ENCODE results near the gene IQSEC1. TPM values are rescaled to one million over a fixed set of nuclear protein-coding genes. Genes with fewer than 3 reads are reported as not detected.

IQSEC1 gene
- total and polyA plus RNA-seq, 2 donors (not counting 1 experiment from before 2014, with no cell fraction given): 96.7 to 222 TPM

DNA sequence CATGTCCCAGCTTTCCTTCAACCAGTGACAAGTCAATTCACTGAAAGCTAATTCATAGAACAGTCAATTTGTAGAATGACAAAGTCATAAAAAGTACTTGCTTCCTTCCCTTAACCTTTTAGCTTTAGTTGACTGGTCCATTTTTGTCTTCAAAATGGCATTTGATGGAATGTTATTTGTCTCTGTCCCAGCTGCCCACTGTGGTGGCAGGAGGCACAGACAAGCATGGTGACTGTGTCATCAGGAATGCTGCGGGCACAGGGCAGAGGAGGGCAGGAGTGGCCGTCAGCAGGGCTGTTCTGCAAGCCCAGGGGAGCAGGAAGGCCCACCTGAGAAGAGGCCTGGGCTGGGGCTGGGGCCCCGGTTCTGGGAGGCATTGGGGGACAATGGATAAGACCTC lies 10.0 kb downstream of the IQSEC1 start:
- no peak for TF ChIP-seq EZH2 (IDR thresholded peaks at IDR 0.05; ENCODE audit: borderline replicate concordance, insufficient read depth, low read depth, low read length, poor library complexity, severe bottlenecking)
- TF ChIP-seq, protein P1, sequence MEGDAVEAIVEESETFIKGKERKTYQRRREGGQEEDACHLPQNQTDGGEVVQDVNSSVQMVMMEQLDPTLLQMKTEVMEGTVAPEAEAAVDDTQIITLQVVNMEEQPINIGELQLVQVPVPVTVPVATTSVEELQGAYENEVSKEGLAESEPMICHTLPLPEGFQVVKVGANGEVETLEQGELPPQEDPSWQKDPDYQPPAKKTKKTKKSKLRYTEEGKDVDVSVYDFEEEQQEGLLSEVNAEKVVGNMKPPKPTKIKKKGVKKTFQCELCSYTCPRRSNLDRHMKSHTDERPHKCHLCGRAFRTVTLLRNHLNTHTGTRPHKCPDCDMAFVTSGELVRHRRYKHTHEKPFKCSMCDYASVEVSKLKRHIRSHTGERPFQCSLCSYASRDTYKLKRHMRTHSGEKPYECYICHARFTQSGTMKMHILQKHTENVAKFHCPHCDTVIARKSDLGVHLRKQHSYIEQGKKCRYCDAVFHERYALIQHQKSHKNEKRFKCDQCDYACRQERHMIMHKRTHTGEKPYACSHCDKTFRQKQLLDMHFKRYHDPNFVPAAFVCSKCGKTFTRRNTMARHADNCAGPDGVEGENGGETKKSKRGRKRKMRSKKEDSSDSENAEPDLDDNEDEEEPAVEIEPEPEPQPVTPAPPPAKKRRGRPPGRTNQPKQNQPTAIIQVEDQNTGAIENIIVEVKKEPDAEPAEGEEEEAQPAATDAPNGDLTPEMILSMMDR (IDR thresholded peaks at IDR 0.05): no peak
- no peak overlapping the region for H3K9ac ChIP-seq (ENCODE audit: low read length)
- no peak overlapping the region for H3K27ac Mint-ChIP-seq
- H2AFZ ChIP-seq (ENCODE audit: insufficient read depth, low read depth, low read length, poor library complexity, severe bottlenecking): no peak overlapping the region
- H3K4me2 ChIP-seq (replicated peaks; ENCODE audit: low read depth, low read length, poor library complexity, severe bottlenecking): no peak overlapping the region
- H3K27me3 Mint-ChIP-seq: no peaks in the 10 kb centered on the region
- H3K9me3 Mint-ChIP-seq (ENCODE audit: insufficient read depth): no peaks in the 10 kb centered on the region
- H3K9me3 ChIP-seq (ENCODE audit: control extremely low read depth in 1 of 3, control insufficient read depth in 2 of 3, insufficient read depth in 1 of 3, low read length in 2 of 3): peaks cover 0 to under 1% (median 0%) of the 10 kb centered on the region in 3 donors
- H3K27ac ChIP-seq (ENCODE audit: low read length in 2 of 2): no peak overlapping the region
- intact Hi-C loops (cut with micrococcal nuclease): no loop called here
- ATAC-seq (ENCODE audit: low read depth) (no peak), DNase-seq (no peak)
- H3K4me3 ChIP-seq (ENCODE audit: control extremely low read depth in 1 of 5, extremely low read depth in 1 of 5, insufficient read depth in 1 of 5, low read depth in 2 of 5, low read length in 4 of 5): no peak overlapping the region
- CTCF ChIA-PET: no interaction called here
- no peak overlapping the region for H3K4me3 Mint-ChIP-seq
- peaks cover 0 to 21% of the 10 kb centered on the region in 2 experiments for H3K36me3 ChIP-seq (replicated peaks in 1 of 2; ENCODE audit: control extremely low read depth in 1 of 2, control insufficient read depth in 1 of 2, extremely low read depth in 1 of 2, insufficient read depth in 2 of 2, low read length in 1 of 2)
- H4K20me1 ChIP-seq (ENCODE audit: control insufficient read depth, insufficient read depth, low read length, poor library complexity, severe bottlenecking): peaks cover 39% of the 10 kb centered on the region
- H3K4me1 Mint-ChIP-seq: peaks cover 49% of the 10 kb centered on the region
- WGBS (ENCODE audit: insufficient coverage): 60% methylated on average over 3 of the region's 3 CpGs
- H3K4me1 ChIP-seq (ENCODE audit: control insufficient read depth in 2 of 2, insufficient read depth in 2 of 2, low read length in 2 of 2): peaks cover 16 to 40% of the 10 kb centered on the region in 2 donors
- peaks cover 97% of the 10 kb centered on the region for H3K79me2 ChIP-seq (ENCODE audit: control insufficient read depth, insufficient read depth, low read length)
- POLR2A ChIA-PET: no interaction called here
- H3K27me3 ChIP-seq (replicated peaks in 1 of 4; ENCODE audit: control extremely low read depth in 1 of 4, control insufficient read depth in 3 of 4, insufficient read depth in 4 of 4, low read length in 3 of 4): no peaks in the 10 kb centered on the region

GRCh38 chr3:13062647-13063046 lies 10.6 kb downstream of the IQSEC1 start:
- peaks cover 0 to 21% of the 10 kb centered on the region in 2 experiments for H3K36me3 ChIP-seq (replicated peaks in 1 of 2; ENCODE audit: control extremely low read depth in 1 of 2, control insufficient read depth in 1 of 2, extremely low read depth in 1 of 2, insufficient read depth in 2 of 2, low read length in 1 of 2)
- Mint-ChIP-seq H3K27me3 (no peaks in the 10 kb centered on the region), H3K4me1 (peaks cover 49% of the 10 kb centered on the region), H3K27ac (no peak overlapping the region), H3K9me3 (ENCODE audit: insufficient read depth) (no peaks in the 10 kb centered on the region), H3K4me3 (no peak overlapping the region)
- intact Hi-C loops (cut with micrococcal nuclease): no loop called here
- H3K9ac ChIP-seq (ENCODE audit: low read length): no peak overlapping the region
- ATAC-seq (ENCODE audit: low read depth) (no peak), DNase-seq (no peak)
- H3K9me3 ChIP-seq (ENCODE audit: control extremely low read depth in 1 of 3, control insufficient read depth in 2 of 3, insufficient read depth in 1 of 3, low read length in 2 of 3): no peaks in the 10 kb centered on the region
- ChIA-PET POLR2A (no interaction called here), CTCF (interaction anchor here (1.2 kb wide), 1 partner anchor 29 kb away, joined by 3 read pairs; no protein-coding TSS in a partner anchor)
- H3K4me2 ChIP-seq (replicated peaks; ENCODE audit: low read depth, low read length, poor library complexity, severe bottlenecking): no peak overlapping the region
- peaks cover 45% of the 10 kb centered on the region for H4K20me1 ChIP-seq (ENCODE audit: control insufficient read depth, insufficient read depth, low read length, poor library complexity, severe bottlenecking)
- H3K4me3 ChIP-seq (ENCODE audit: control extremely low read depth in 1 of 5, extremely low read depth in 1 of 5, insufficient read depth in 1 of 5, low read depth in 2 of 5, low read length in 4 of 5): no peak overlapping the region
- TF ChIP-seq, protein P1 (IDR thresholded peaks at IDR 0.05): no peak
- TF ChIP-seq EZH2 (IDR thresholded peaks at IDR 0.05; ENCODE audit: borderline replicate concordance, insufficient read depth, low read depth, low read length, poor library complexity, severe bottlenecking): no peak
- 87% methylated on average over 9 of the region's 12 CpGs for WGBS (ENCODE audit: insufficient coverage)
- H3K27me3 ChIP-seq (replicated peaks in 1 of 4; ENCODE audit: control extremely low read depth in 1 of 4, control insufficient read depth in 3 of 4, insufficient read depth in 4 of 4, low read length in 3 of 4): no peaks in the 10 kb centered on the region
- peaks cover 16 to 40% of the 10 kb centered on the region in 2 donors for H3K4me1 ChIP-seq (ENCODE audit: control insufficient read depth in 2 of 2, insufficient read depth in 2 of 2, low read length in 2 of 2)
- no peak overlapping the region for H3K27ac ChIP-seq (ENCODE audit: low read length in 2 of 2)
- H2AFZ ChIP-seq (ENCODE audit: insufficient read depth, low read depth, low read length, poor library complexity, severe bottlenecking): no peak overlapping the region
- H3K79me2 ChIP-seq (ENCODE audit: control insufficient read depth, insufficient read depth, low read length): peaks cover 99% of the 10 kb centered on the region
